OCI-LY1 (cell line): ENCODE measurements around the gene PRKACA.

ENCODE experiments used
- CTCF ChIP-seq: fragments of 200-600 bp; sonication (generic), shearing (Covaris generic); IDR thresholded peaks from 2 replicates; pipeline ENCODE4 v1.5.1; 2017; ENCODE audit warnings: mild to moderate bottlenecking, antibody characterized with exemption, low read length, moderate library complexity, mixed read lengths
- EZH2 ChIP-seq: fragments of 200-600 bp; sonication (generic), shearing (Covaris generic); IDR thresholded peaks from 2 replicates; pipeline ENCODE4 v1.8.0; 2017; ENCODE audit warnings: borderline replicate concordance, mixed run types, mild to moderate bottlenecking, antibody characterized with exemption, low read length, moderate library complexity, mixed read lengths

GRCh38 chr19:14149509-14149994 lies 32.0 kb upstream of the PRKACA start:
- no peak for TF ChIP-seq CTCF
- TF ChIP-seq EZH2 = no peak
